Measurements from ENCODE around the gene CHAF1A.

- no peak for TF ChIP-seq CTCF (IDR thresholded peaks at IDR 0.05)
- TF ChIP-seq POLR2A (IDR thresholded peaks at IDR 0.05): no peak
- TF ChIP-seq EP300 (IDR thresholded peaks at IDR 0.05; ENCODE audit: low read depth): no peak
Observed at GRCh38 chr19:4443966-4444764, 41.7 kb downstream of the CHAF1A start.
